Osteocyte (in vitro differentiated cells): Measurements from ENCODE around the gene C17orf113. TPM values are rescaled to one million over a fixed set of nuclear protein-coding genes. Genes with fewer than 3 reads are reported as not detected.

Experiments
- DNase-seq: peaks from one replicate; pipeline ENCODE4 v3.0.0; 2021; ENCODE audit warnings: mixed read lengths; ENCODE audit not compliant: unreplicated experiment; ENCODE audit errors: extremely low spot score
- H3K27ac Mint-ChIP-seq: one replicate; pipeline ENCODE4 v1.8.0; 2021; ENCODE audit warnings: mild to moderate bottlenecking, mixed read lengths; ENCODE audit not compliant: unreplicated experiment
- H3K27me3 Mint-ChIP-seq: one replicate; pipeline ENCODE4 v1.8.0; 2021; ENCODE audit warnings: mixed read lengths; ENCODE audit not compliant: unreplicated experiment
- H3K36me3 Mint-ChIP-seq: one replicate; pipeline ENCODE4 v1.8.0; 2021; ENCODE audit warnings: mixed read lengths; ENCODE audit not compliant: unreplicated experiment
- H3K4me1 Mint-ChIP-seq: one replicate; pipeline ENCODE4 v1.8.0; 2021; ENCODE audit warnings: mixed read lengths; ENCODE audit not compliant: unreplicated experiment
- H3K4me3 Mint-ChIP-seq: one replicate; pipeline ENCODE4 v1.8.0; 2021; ENCODE audit warnings: mild to moderate bottlenecking, moderate library complexity, mixed read lengths; ENCODE audit not compliant: unreplicated experiment
- H3K9me3 Mint-ChIP-seq: one replicate; pipeline ENCODE4 v1.8.0; 2021; ENCODE audit warnings: mixed read lengths; ENCODE audit not compliant: unreplicated experiment
- CTCF ChIP-seq: fragments of 200-600 bp; sonication (generic); IDR thresholded peaks from 2 replicates; pipeline ENCODE4 v1.5.0; 2021; ENCODE audit warnings: antibody characterized with exemption, mild to moderate bottlenecking, moderate library complexity
- total RNA-seq: library from RNA; stranded (reverse); gene quantifications from 2 replicates; pipeline ENCODE4 v1.2.1, GENCODE V29; 2021

C17orf113 gene
- total RNA-seq, 1 donor from 2014 or later = 1.3 TPM

GRCh38 chr17:42000413-42001133, 49.8 kb downstream of the C17orf113 start:
- Mint-ChIP-seq H3K4me3 (no peak overlapping the region), H3K4me1 (peaks cover 16% of the 10 kb centered on the region), H3K27ac (peak overlapping the region; percentile 28), H3K9me3 (no peaks in the 10 kb centered on the region), H3K36me3 (peaks cover 19% of the 10 kb centered on the region), H3K27me3 (no peaks in the 10 kb centered on the region)
- TF ChIP-seq CTCF = no peak
- DNase-seq = no peak

DNA sequence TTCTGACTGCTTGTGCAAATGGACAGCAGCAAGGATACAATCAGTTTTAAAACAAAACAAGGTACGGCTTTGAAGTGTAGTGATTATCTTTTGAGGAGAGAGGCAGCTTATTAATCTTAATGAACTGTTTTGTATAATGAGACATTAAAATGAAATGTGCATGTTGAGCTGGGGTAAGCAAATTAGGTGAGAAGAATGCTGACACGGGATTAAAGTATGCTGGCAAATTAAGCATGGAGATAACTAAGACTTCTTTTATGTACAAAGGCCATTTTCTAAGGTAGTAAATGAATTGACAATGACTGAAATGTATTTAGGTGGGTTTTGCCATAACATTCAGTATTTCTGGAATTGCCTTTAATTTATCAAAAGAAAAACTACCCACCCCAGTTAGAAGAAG, 51.9 kb downstream of the C17orf113 start:
- Mint-ChIP-seq H3K36me3 (peaks cover 30% of the 10 kb centered on the region), H3K27ac (no peak overlapping the region)

DNA sequence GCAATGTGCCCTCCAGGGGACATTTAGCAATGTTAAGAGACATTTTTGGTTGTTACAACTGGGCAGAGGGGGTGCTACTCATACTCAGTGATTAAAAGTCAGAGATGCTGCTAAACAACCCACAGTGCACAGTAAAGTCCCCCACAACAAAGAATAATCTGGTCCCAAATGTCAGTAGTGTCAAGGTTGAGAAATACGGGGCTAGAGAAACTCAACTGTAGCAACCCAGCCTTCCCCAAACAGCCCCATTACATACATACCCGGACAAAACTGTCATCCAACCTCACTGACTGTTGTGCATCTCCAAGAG, 53.6 kb downstream of the C17orf113 start:
- no peak for DNase-seq
- Mint-ChIP-seq H3K9me3 (no peaks in the 10 kb centered on the region), H3K27me3 (no peaks in the 10 kb centered on the region), H3K4me1 (no peaks in the 10 kb centered on the region), H3K27ac (no peak overlapping the region), H3K4me3 (no peak overlapping the region), H3K36me3 (peaks cover 40% of the 10 kb centered on the region)
- no peak for TF ChIP-seq CTCF

More for the DNA sequence above, 51.9 kb downstream of the C17orf113 start:
- DNase-seq = no peak
- no peak overlapping the region for H3K4me3 Mint-ChIP-seq
- no peaks in the 10 kb centered on the region for H3K27me3 Mint-ChIP-seq
- no peaks in the 10 kb centered on the region for H3K9me3 Mint-ChIP-seq
- TF ChIP-seq CTCF = no peak
- peaks cover 9% of the 10 kb centered on the region for H3K4me1 Mint-ChIP-seq

- DNase-seq = no peak
- H3K27me3 Mint-ChIP-seq = no peaks in the 10 kb centered on the region
- no peaks in the 10 kb centered on the region for H3K9me3 Mint-ChIP-seq
- peaks cover 58% of the 10 kb centered on the region for H3K36me3 Mint-ChIP-seq
- no peak overlapping the region for H3K27ac Mint-ChIP-seq
- no peak overlapping the region for H3K4me3 Mint-ChIP-seq
- TF ChIP-seq CTCF = no peak
- no peaks in the 10 kb centered on the region for H3K4me1 Mint-ChIP-seq
Measured at GRCh38 chr17:41992576-41992975, 57.8 kb downstream of the C17orf113 start.

DNA sequence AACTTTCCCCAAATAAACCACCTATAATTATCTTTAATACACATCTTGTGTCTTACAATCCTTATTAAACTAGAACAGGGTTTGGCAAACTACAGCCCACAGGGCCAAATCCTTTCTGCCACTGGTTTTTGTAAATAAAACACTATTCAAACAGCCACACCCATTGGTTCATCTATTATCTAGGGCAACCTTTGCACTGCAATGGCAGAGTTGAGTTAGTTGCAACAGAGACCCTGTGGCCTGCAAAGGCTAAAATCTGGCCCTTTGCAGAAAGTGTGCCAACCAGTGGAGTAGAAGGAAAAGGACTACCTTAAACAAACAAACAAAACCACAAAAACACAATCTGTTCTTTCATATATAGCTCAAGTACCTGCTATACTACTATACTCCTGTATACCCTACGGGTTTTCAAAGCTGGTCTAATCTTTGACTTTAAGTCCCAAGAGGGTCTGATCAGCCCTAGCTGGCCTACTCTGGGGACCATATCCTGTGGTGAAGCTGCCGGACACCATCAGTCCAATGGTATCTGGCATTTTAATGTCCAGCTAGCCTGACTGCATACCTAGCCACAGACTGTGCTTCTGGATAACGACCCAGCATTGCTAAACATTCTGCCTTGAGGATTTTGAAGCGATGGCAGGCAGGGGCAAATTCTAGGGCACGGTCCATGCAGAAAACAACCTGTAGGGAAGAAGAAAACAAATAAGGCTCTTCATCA, 60.5 kb downstream of the C17orf113 start:
- H3K9me3 Mint-ChIP-seq = no peaks in the 10 kb centered on the region
- H3K4me1 Mint-ChIP-seq = no peaks in the 10 kb centered on the region
- no peak for TF ChIP-seq CTCF
- no peak for DNase-seq
- H3K27ac Mint-ChIP-seq = no peak overlapping the region
- no peak overlapping the region for H3K4me3 Mint-ChIP-seq
- no peaks in the 10 kb centered on the region for H3K27me3 Mint-ChIP-seq
- H3K36me3 Mint-ChIP-seq = peaks cover 60% of the 10 kb centered on the region
